Activated CD4-positive, CD25-positive, alpha-beta regulatory T cell (primary cell): Measurements from ENCODE around the gene RBM42.
"Not testable (repeated sequence)": the region's sequence is repeated elsewhere in the genome, so short reads cannot be mapped to it uniquely, and the experiment has no call there.

ENCODE experiments used
- DNase-seq, 4 experiments: peaks; one replicate each; lab custom pipeline; 2025; lab: John Stamatoyannopoulos, UW

The RBM42 gene, protein sequence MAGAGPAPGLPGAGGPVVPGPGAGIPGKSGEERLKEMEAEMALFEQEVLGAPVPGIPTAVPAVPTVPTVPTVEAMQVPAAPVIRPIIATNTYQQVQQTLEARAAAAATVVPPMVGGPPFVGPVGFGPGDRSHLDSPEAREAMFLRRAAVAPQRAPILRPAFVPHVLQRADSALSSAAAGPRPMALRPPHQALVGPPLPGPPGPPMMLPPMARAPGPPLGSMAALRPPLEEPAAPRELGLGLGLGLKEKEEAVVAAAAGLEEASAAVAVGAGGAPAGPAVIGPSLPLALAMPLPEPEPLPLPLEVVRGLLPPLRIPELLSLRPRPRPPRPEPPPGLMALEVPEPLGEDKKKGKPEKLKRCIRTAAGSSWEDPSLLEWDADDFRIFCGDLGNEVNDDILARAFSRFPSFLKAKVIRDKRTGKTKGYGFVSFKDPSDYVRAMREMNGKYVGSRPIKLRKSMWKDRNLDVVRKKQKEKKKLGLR

DNA sequence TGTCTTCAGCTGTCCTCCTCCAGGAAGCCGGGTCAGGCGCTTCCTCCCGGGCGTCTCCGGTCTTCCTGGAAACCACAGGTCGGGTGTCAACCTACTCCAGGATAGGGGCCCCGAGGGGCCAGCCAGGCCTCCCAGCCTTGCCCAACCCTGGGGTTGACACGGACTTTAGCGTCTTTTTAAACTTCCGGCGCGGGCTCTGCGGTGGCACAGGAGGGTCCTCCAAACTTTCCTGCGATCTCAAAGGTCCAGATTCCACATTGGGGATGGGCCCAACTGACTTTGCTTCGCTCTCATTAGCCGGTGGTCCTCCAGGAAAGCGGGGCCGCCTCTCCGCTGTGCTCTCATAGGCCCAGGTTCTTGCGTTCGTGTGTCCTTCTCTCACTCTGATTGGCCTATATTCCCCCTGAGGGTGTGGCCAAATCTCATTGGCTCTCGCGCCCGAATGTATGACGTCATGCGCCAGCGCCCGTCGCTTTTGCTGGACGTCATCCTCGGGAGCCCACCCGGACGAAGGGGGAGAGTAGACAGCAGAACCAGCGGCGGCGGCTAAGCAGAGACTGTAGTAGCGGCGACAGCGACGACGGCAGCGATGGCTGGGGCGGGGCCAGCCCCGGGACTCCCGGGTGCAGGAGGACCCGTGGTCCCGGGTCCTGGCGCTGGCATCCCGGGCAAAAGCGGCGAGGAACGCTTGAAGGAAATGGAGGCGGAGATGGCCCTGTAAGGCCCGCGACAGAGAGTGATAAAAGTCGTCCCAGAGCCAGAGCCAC is at the start of gene RBM42:
TSS of gene RBM42 (plus strand) at position 472 of the 767 bp plus-strand sequence. CDS start at position 590, 118 bp downstream.
- DNase-seq = peak; percentile 89 to 95 (median 93)

GRCh38 chr19:35582760-35583159 is 46.1 kb upstream of the RBM42 start:
- DNase-seq = no peak

DNA sequence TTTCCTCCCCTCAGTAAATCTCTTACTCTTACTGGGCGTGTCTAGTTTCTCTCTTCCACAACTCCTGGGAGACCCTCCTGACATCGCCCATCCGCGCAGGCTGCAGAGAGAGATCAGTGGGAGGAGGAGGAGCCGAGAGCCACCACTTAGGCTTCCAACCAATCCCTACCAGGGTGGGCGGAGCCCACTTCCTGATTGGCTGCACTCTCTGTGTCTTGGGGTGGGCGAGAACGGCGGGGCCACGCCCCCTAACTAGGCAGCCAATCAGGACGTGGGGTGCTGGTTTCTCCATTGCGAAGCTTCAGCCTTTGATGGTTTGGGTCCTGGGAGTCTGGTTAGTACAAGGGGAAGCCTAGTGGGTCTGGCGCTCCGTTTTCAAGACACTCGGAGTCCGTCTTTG is 43.0 kb upstream of the RBM42 start, which contains the start of gene PMIS2:
TSS of gene PMIS2 (plus strand) at position 326 of the 400 bp plus-strand sequence. CDS start 87 bp downstream, outside the sequence.
- no peak for DNase-seq

GRCh38 chr19:35587321-35587720 is 41.5 kb upstream of the RBM42 start:
- no peak for DNase-seq

DNA sequence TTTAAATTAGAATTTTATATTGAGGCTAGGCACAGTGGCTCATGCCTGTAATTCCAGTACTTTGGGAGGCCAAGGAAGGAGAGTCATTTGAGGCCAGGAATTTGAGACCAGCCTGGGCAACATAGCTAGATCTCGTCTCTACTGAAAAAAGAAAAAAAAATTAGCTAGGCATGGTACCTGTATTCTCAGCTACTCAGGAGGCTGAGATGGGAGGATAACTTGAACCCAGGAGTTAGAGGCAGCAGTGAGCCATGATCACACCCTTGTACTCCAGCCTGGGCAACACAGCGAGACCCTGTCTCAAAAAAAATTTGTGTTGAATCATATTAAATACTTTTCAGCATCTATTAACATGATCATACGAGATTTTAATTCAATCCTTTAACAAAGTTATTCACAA is 38.0 kb upstream of the RBM42 start:
- DNase-seq = no peak

DNA sequence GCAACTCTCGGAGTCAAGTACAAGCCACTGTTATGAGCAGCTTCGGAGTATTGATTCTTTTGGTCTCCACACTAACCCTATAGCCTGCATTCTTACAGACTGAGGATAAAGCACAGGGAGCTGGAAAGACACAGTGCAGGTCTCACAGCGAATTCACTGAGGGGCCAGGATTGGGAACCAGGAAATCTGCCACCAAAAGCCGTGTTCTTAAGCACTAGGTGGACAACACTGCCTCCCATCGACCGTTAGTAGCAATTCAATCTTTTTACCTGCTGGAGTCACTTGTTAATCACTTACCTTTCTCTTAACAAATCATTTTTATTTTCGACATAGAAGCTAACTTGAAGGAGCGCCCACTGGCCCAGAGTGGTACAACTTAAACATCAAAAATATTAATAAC is 36.6 kb upstream of the RBM42 start:
- no peak for DNase-seq

DNA sequence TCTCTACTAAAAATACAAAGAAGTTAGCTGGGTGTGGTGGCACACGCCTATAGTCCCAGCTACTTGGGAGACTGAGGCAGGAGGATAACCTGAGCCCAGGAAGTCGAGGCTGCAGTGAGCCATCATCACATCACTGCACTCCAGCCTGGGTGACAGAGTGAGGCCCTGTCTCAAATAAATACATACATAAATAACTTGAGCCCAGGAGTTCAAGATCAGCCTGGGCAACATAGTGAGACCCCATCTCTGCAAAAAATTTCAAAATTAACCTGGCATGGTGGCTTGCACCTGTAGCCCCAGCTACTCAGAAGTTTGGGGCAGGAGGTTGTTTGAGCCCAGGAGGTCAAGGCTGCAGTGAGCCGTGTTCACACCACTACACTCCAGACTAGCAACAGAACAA is 33.8 kb upstream of the RBM42 start:
- not testable (repeated sequence) for DNase-seq

DNA sequence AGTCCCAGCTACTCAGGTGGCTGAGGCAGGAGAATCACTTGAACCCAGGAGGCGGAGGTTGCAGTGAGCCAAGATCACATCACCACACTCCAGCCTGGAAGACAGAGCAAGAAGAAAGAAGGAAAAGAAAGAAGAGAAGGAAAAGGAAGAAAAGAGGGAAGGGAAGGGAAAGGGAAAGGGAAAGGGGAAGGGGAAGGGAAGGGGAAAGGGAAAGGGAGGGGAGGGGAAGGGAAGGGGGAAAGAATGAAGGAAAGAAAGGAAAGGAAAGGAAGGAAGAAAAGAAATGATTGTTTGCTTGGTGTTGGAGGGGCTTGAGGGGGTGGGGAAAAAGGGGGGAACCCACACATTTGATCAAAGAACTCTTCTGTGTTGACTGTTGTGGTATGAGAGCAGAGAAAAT is 32.9 kb upstream of the RBM42 start:
- DNase-seq = no peak

DNA sequence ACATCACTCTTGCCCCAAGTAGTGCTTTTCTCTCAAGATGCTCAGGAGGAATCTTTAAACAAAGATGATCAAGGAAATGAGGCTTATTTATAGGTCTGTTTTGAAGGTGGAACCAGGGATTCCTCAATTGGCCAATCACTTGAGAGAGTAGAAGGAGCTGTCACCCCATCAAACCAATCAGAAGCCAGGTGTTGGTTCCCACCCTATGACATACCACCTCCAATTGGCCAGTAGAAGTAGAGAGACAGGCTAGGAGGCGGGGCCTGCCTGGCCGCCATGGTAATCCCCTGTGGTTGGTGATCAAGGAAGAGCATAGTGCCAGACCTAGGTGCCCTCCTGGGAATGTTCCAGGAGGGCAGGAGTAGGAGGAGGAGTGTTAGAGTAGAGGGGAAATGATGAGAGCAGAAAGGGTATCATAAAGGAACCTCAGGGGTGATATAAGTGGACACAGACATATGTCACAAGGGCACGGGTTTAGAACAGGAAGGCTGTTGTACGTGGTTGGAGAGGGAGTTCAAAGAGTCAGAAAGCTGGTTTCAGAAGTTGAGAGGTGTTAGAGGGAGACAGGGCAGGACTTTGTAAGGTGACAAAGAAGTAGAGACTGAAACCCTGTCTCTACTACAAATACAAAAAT is 32.4 kb upstream of the RBM42 start:
- DNase-seq = no peak

- DNase-seq = no peak
Observed at GRCh38 chr19:35601971-35602370, 26.9 kb upstream of the RBM42 start.

DNA sequence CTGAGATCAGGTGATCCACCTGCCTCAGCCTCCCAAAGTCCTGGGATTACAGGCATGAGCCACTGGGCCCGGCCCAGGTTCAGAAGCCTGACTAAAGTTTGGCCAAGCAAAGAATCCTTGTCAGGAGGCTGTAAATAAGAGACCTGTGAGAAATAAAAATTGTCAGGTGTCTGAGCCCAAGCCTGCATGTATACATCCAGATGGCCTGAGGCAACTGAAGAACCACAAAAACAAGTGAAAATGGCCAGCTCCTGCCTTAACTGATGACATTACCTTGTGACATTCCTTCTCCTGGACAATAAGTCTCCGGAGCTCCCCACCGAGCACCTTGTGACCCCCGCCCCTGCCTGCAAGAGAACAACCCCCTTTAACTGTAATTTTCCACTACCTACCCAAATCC is 24.4 kb upstream of the RBM42 start:
- DNase-seq = not testable (repeated sequence)

- not testable (repeated sequence) for DNase-seq
Observed at GRCh38 chr19:35607170-35607569, 21.7 kb upstream of the RBM42 start.

DNA sequence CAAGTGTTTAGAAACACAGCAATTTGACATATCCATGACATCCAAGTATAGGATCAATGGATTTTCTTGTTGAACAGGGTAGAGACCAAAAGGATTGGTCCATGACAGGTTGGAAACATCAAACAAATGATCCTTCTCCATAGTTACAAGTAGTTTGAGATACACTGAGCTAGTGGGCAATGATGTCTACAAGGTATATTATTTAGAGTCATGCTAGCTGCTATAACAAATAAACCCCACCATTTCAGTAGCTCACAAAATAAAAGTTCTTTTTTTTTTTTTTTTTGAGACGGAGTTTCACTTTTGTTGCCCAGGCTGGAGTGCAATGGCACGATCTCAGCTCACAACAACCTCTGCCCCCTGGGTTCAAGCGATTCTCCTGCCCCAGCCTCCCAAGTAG is 21.2 kb upstream of the RBM42 start:
- DNase-seq = no peak

DNA sequence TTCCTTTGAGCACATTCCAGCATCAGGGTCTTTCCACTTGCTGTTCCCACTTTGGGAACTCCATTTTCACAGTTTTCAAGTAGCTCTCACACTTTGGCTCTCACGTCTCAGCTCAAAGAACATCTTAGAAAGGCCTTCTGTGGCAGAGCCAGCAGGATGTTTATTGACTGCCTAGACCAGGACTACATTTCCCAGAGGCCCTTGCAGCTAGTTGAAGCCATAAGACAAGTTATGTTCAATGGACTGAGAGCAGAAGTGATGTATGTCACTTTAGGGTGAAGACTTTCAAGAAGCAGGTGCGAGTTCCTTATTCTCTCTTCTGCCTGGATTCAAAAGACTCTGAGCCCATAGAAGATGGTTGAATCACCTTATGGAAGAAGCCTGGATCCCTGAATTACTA is 20.6 kb upstream of the RBM42 start:
- DNase-seq = no peak

- DNase-seq = peak in 1 of 4 experiments; percentile 16
Observed at GRCh38 chr19:35609851-35610353, 18.9 kb upstream of the RBM42 start.

- no peak for DNase-seq
Observed at GRCh38 chr19:35612224-35612558, 16.6 kb upstream of the RBM42 start.

DNA sequence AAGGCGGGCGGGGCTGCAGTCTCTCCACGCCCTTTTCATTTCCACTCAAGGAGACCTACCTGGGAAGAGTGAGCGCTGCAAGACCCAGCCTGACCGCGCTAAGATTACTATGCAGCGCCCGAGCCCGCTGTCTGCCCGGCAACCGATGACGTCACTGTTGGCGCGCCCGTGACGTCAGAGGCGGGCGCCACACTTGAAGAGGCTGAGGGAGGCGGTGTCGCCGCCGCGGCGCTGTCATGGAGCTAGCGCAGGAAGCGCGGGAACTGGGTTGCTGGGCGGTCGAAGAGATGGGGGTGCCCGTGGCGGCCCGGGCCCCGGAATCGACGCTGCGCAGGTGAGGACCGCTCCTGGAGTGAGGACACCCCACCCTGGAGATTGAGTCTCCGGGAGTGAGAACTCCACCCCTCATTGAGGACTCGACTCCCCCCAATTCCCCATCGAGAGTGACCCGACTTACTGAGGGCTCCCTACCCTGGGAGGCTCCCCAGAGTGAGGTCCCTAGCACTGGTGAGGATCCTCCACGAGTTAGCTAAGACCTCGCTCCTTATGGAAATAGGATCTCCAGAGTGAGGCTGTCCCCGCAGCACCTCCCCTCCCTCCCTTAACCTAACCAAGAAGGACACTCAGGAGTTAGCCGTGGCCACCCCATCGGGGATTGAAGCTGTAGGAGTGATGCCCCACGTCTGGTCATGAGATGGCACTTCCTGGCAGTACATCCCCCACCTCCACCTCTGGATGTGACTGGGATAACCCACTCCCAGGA is 16.1 kb upstream of the RBM42 start, which contains the start of gene HAUS5:
TSS of gene HAUS5 (plus strand) at position 177 of the 763 bp plus-strand sequence. CDS start at position 237, 60 bp downstream.
- peak; percentile 82 to 93 (median 89) for DNase-seq

- DNase-seq = no peak
Observed at GRCh38 chr19:35613574-35613973, 15.3 kb upstream of the RBM42 start.

DNA sequence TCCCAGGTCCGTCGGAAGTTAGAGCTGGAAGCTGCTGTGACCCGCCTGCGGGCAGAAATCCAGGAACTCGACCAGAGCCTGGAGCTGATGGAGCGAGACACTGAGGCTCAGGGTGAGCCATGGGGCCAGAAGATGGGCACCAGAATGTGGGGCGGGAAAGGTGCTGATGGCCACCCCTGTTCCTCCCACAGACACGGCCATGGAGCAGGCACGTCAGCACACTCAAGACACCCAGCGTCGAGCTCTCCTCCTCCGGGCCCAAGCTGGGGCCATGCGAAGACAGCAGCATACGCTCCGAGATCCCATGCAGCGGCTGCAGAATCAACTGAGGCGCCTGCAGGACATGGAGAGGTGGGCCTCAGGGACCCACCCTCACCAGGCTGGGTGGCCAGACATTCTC is 13.8 kb upstream of the RBM42 start:
- no peak for DNase-seq

DNA sequence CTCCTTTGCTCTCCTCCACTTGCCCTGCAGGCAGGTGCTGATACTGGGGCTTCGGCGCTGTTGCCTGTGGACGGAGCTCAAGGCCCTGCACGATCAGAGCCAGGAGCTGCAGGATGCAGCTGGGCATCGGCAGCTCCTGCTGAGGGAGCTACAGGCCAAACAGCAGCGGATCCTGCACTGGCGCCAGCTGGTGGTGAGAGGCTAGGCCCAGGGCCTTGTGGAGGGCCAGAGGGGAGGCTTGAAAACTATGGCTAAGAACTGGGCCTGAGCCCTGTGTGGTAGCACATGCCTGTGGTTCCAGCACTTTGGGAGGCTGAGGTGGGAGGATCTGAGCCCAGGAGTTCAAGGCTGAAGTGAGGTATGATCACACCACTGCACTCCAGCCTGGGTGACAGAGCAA is 10.0 kb upstream of the RBM42 start:
- no peak for DNase-seq

DNA sequence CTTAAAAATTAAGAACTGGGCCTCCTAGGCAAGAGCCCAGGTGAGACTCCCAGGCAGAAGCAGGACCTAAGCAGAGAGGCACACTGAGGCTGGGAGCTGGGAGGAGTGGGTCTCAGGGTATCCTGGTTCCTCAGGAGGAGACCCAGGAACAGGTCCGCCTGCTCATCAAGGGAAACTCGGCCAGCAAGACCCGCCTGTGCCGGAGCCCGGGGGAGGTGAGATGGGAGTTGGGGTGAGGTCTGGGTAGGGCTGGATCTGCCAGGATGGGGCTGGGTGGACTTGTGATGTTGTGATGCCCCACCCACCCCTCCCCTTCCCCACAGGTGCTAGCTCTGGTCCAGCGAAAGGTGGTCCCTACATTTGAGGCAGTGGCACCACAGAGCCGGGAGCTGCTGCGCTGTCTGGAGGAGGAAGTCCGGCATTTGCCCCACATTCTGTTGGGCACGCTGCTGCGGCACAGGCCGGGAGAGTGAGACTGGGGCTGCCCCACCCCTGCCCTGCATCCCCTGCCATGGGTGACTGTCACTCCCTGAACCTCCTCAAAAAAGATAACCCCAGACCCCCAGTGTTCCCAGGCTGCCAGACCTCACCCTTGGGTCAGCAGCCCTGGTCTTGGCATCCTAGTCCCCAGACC is 9.4 kb upstream of the RBM42 start:
- DNase-seq = no peak
